Hematopoietic multipotent progenitor cell treated with erythropoietin and hydrocortisone succinate and interleukin-3 and kit ligand, for 15 days (in vitro differentiated cells): ENCODE data around the gene PEPD.

Source experiments
- DNase-seq: peaks from one replicate; pipeline ENCODE4 v3.0.0-alpha.2; 2015; ENCODE audit warnings: low spot score

The PEPD gene

GRCh38 chr19:33472691-33473652, 48.6 kb downstream of the PEPD start:
- DNase-seq = no peak

GRCh38 chr19:33472226-33472625, 49.4 kb downstream of the PEPD start:
- no peak for DNase-seq

DNA sequence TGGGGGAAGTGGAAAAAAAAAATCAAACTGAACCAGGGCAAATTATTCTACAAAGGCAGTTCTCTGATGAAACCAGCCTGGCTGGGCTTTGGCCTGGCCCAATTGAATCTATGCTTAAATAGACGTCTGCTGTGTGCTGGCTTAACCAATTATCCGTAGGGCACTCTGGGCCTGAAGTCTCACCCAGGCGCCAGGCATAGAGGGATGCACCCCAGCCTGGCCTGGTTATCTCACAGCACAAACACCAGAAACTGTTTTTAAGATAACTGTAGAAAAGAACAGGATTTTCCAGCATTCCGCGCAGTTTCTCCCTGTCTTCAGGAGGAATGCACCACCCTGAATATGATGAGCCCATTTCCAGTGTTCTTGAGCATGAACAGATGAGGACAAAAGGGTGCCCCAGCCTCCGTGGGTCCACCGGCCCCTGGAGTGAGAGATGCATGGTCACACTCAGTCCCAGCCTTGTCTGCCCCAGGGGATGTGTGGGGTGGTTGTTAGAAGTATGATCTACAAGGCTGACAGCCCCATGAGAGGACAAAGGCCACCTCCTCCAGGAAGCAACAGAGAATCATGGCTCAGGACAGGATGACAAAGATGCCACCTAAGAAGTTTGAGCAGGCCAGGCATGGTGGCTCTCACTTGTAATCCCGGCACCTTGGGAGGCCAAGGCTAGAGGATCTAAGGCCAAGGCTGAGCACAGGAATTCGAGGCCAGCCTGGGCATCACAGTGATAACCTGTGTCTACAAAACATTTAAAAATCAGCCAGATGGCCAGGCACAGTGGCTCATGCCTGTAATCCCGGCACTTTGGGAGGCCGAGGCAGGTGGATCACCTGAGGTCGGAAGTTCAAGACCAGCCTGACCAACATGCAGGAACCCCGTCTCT, 50.2 kb downstream of the PEPD start:
- DNase-seq = no peak

DNA sequence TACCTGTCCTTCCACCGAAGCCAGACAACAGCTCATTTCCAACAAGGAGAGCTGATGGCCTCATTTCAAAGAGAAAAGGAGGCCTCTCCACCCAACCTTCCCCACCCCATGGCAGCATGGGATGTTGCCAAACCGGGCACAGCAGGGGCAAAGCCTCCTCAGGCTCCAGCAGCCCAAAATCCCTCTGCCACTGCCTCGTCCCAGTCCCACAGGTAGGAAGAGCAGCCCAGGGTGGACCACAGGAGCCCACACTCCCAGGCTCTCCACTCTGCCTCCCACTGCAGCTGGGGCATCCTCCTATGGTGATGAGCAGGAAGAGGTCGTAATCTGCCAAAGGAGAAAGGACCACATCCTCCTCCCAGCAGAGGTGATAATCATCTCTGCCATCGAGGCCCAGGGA, 50.9 kb downstream of the PEPD start:
- DNase-seq = no peak

GRCh38 chr19:33470040-33470330, 51.6 kb downstream of the PEPD start:
- DNase-seq = no peak

GRCh38 chr19:33469171-33470039, 52.2 kb downstream of the PEPD start:
- no peak for DNase-seq

GRCh38 chr19:33468361-33469170, 53.0 kb downstream of the PEPD start:
- DNase-seq = no peak

- no peak for DNase-seq
Measured at GRCh38 chr19:33467851-33468250, 53.7 kb downstream of the PEPD start.

DNA sequence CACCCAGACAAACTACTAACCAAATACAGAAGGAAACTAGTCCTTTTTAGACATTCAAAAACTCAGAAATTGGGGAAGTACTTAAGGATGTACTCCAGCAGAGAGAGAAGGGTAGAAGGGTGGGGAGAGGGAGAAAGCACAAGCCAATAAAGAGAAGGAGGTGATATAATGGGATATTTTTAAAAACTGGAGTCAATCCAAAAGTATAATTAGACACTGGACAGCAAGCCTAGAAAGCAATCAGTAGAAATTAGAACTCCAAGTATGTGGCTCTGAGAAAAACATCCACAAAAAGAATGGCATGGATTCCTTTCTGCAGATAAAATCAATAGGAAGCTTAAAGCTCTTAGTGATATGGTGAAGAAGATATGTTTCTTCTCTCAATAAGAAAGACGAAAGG, 55.8 kb downstream of the PEPD start:
- no peak for DNase-seq

DNA sequence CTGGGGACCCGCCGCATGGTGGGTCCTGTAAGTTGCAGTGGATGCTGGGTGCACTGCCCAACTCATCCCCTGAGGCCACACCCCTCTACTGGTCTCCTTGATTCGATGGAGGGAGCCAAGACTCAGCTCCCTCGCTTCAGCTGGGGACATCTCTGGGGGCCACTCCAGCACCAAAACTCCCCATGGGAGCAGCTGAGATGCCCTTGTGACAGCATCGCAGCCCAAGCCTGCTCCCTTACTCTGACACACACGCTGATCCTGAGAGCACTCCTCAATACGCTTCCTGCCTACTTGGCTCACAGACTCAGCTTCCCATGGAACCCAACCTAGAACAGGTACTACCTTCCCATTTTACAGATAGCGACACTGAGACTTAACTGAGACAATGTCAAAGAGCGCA, 56.2 kb downstream of the PEPD start:
- no peak for DNase-seq

GRCh38 chr19:33464733-33465115, 56.9 kb downstream of the PEPD start:
- no peak for DNase-seq

GRCh38 chr19:33464010-33464732, 57.4 kb downstream of the PEPD start:
- DNase-seq = no peak

DNA sequence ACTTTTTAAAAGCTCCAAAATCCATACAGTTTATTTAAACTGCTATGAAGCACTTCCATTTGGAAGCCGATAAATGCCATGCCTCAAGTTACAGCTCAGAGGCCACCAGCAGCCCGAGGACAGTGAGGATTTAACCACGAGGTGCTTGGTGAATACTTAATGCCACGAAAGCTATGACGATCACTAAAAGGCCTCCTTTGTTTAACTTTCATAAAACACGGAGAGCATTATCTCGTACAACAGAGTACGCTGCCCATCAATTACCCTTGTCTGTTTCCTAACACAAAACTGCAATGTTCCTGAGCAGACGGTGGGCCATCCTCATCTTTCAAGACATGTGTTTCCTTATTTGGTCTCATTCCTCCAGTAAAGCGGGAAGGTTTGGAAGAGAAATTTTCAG, 58.4 kb downstream of the PEPD start:
- DNase-seq = no peak

- DNase-seq = no peak
Measured at GRCh38 chr19:33462112-33462791, 59.3 kb downstream of the PEPD start.

GRCh38 chr19:33461256-33462111, 60.1 kb downstream of the PEPD start:
- DNase-seq = no peak

DNA sequence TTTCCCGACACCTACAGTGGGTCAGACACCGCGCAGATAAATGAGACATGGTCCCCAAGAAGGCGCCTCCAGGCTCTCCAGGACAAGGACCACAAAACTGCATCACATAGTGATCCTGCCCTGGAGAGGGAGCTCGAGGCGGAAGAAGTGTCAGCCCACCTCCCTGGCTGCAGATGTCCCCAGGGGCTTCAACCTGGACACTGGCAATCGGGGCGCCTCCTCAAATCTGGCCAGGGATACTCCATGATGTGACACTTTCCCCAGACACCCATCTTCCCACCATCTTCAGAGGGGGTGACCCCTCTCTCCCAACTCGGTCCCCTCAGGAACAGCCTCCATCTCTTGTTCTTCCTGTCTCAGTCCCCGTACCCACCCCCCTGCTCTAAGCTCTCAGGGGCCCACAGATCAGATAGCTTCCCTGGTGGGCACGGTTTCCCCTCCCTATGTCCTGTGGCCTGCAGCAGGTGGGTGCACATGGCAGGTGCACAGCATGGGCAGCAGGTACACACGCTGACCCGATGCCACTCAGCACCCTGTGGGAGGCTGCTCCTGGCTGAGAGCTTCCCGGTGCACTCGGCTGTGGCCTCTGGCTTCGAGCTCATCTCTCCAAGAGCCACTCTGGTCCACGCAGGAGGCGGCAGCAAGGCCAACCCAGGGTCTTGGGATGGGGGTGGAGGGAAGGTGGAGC, 61.2 kb downstream of the PEPD start:
- DNase-seq = no peak

DNA sequence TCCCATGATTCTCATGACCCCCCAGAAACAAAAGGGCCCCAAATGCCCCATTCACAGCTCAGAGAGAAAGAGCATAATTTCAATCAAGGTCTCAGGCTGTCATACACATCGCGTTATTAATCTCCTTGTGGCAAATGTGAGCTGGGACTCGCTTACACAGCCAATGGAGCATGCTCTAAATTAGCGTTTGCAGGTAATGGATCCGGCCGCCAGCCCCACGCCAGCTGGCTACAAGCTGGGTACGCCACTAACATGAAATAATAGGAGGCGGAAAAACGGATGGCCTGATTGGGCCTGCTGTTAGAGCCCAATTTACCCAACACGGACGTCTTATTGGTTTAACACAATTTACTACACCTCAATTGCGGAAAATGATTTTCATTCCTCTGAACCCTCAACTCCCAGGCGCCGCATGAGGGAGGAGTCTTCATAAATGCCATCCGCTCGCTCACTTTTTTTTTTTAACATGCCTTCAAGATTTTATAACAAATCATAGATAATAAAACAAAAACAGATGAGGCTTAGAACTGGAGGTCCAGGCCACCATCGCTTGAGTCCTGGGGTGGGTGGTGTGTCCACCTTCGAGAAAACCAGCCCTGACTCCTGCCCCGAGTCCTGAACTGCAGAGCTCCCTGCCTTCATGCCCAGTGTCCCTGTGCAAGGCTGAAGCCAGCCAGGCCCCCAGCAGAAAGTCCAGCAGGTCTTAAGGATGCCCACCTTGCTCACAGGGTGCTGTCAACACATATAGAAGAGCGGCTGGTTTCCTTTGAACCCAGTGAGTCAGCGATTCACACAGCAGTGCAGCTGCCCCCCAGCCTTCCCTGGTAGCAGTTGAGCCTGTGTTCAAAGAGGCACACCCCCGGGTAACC, 62.1 kb downstream of the PEPD start:
- no peak for DNase-seq

- DNase-seq = no peak
Measured at GRCh38 chr19:33458807-33459206, 62.8 kb downstream of the PEPD start.
